ENCODE results near the gene NHS.

The NHS gene

DNA sequence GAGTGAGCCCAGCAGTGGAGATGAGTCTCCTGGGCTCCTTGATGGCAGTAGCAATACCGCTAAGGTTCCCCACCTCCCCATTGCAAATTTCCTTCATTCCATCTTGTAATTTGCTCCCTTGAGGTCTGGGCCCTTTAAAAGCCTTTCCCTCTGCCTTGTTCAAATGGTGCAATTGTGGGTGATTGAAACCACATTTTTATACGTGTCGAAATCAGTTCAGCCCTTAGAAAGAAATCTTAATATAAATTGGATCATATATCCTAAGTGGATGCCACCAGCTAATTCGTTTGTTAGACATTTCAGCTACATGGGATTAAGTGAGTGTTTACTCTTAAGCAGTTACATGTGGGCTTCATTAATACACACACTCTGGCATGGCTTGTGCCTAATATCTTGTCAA is 68.6 kb downstream of the NHS start:
- TF ChIP-seq TAF1 (IDR thresholded peaks at IDR 0.05; ENCODE audit: borderline replicate concordance, insufficient read depth, low read length): no peak
- TF ChIP-seq SIN3A (IDR thresholded peaks at IDR 0.05; ENCODE audit: borderline replicate concordance, insufficient read depth, low read length): no peak
- TF ChIP-seq, protein P1, sequence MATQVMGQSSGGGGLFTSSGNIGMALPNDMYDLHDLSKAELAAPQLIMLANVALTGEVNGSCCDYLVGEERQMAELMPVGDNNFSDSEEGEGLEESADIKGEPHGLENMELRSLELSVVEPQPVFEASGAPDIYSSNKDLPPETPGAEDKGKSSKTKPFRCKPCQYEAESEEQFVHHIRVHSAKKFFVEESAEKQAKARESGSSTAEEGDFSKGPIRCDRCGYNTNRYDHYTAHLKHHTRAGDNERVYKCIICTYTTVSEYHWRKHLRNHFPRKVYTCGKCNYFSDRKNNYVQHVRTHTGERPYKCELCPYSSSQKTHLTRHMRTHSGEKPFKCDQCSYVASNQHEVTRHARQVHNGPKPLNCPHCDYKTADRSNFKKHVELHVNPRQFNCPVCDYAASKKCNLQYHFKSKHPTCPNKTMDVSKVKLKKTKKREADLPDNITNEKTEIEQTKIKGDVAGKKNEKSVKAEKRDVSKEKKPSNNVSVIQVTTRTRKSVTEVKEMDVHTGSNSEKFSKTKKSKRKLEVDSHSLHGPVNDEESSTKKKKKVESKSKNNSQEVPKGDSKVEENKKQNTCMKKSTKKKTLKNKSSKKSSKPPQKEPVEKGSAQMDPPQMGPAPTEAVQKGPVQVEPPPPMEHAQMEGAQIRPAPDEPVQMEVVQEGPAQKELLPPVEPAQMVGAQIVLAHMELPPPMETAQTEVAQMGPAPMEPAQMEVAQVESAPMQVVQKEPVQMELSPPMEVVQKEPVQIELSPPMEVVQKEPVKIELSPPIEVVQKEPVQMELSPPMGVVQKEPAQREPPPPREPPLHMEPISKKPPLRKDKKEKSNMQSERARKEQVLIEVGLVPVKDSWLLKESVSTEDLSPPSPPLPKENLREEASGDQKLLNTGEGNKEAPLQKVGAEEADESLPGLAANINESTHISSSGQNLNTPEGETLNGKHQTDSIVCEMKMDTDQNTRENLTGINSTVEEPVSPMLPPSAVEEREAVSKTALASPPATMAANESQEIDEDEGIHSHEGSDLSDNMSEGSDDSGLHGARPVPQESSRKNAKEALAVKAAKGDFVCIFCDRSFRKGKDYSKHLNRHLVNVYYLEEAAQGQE (IDR thresholded peaks at IDR 0.05; ENCODE audit: insufficient read depth in 1 of 2, low read depth in 2 of 2, low read length in 2 of 2): no peak
- TF ChIP-seq FOXP2 (optimal IDR thresholded peaks at IDR 0.05; ENCODE audit: borderline replicate concordance, extremely low read depth, extremely low read length, insufficient read depth): no peak
- no peak for TF ChIP-seq POLR2AphosphoS5 (IDR thresholded peaks at IDR 0.05; ENCODE audit: low read depth, low read length)

DNA sequence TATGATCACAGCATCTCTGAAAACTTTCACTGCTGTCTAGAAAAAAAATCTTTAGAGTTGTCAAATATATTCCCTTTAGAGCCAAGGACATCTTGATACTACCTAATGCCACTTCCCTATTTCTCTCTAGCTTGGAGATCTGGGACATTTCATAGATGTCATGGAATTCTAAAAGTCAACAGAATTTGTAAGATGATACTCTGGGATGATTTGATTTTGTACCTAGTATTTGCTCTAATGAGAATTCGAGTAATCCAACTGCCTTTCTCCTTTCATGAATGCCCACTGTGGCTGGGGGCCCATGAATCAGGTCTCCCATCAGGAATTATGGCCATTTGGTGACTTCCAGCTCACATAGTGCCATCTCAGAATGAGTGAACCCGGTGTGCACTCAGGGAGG is 73.2 kb downstream of the NHS start:
- TF ChIP-seq POLR2AphosphoS5 (IDR thresholded peaks at IDR 0.05; ENCODE audit: low read depth, low read length) (no peak), TAF1 (IDR thresholded peaks at IDR 0.05; ENCODE audit: borderline replicate concordance, insufficient read depth, low read length) (no peak), FOXP2 (optimal IDR thresholded peaks at IDR 0.05; ENCODE audit: borderline replicate concordance, extremely low read depth, extremely low read length, insufficient read depth) (no peak), SIN3A (IDR thresholded peaks at IDR 0.05; ENCODE audit: borderline replicate concordance, insufficient read depth, low read length) (no peak)
- TF ChIP-seq, protein P1 (IDR thresholded peaks at IDR 0.05; ENCODE audit: insufficient read depth in 1 of 2, low read depth in 2 of 2, low read length in 2 of 2): no peak

DNA sequence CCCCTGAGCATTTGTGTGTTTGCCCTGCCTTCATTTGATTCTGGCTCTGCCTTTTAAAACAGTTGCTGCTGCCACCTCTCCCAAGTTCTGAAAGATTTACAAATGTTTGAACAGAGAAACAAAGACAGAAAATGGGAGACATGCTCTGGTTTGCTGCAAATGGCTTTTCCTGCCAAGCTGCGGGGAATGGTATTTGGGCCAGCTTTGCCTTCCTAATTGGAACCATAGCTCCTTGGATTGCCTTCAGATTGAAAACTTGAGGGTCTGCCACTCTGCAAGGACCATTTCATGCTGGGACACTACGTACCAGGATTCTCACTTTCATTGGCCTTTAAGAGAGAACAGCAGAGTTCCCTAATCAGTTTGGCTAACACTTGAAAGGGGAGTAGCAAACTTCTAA is 74.9 kb downstream of the NHS start:
- no peak for TF ChIP-seq SIN3A (IDR thresholded peaks at IDR 0.05; ENCODE audit: borderline replicate concordance, insufficient read depth, low read length)
- TF ChIP-seq FOXP2 (optimal IDR thresholded peaks at IDR 0.05; ENCODE audit: borderline replicate concordance, extremely low read depth, extremely low read length, insufficient read depth): no peak
- TF ChIP-seq TAF1 (IDR thresholded peaks at IDR 0.05; ENCODE audit: borderline replicate concordance, insufficient read depth, low read length): no peak
- TF ChIP-seq, protein P1 (IDR thresholded peaks at IDR 0.05; ENCODE audit: insufficient read depth in 1 of 2, low read depth in 2 of 2, low read length in 2 of 2): no peak
- no peak for TF ChIP-seq POLR2AphosphoS5 (IDR thresholded peaks at IDR 0.05; ENCODE audit: low read depth, low read length)

DNA sequence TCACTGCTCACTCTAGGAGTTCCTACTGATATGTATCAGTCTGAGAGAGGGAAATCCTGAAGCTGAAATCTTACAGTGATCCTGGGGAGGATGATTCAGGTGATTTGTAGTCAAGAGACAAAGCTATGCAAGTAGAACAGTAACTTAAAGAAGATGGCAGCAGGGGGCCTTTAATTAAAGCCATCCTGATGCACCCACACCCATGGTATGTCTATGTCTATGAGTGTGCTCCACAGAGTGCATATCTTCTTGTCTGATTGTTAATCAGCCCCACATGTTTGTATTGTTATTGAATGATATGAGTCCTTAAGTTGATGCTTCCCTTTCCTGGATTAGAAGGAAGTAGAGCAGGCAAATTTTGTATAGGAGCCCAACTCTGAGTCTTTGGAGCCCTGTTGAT is 78.8 kb downstream of the NHS start:
- TF ChIP-seq POLR2AphosphoS5 (IDR thresholded peaks at IDR 0.05; ENCODE audit: low read depth, low read length) (no peak), SIN3A (IDR thresholded peaks at IDR 0.05; ENCODE audit: borderline replicate concordance, insufficient read depth, low read length) (no peak), TAF1 (IDR thresholded peaks at IDR 0.05; ENCODE audit: borderline replicate concordance, insufficient read depth, low read length) (no peak), FOXP2 (optimal IDR thresholded peaks at IDR 0.05; ENCODE audit: borderline replicate concordance, extremely low read depth, extremely low read length, insufficient read depth) (no peak)
- TF ChIP-seq, protein P1 (IDR thresholded peaks at IDR 0.05; ENCODE audit: insufficient read depth in 1 of 2, low read depth in 2 of 2, low read length in 2 of 2): no peak

DNA sequence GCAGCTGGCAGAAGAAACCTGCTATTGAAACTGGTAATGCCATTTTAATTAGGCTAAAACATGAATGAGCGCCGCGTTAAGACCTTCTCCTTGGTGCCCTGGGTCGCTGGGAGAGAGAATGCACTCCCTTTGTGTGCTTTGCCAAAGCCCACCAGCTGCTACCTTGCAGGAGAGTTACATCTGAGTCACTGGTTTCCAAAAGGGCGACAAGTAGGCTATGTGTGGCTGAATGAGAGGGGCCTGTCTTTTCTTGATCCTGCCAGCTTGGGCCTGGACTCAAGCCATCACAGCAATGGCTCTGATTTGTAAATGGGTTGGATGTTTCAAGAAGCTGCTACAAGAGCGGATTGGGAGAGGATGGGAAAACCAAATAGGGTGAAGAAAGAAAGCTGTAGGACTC is 81.5 kb downstream of the NHS start:
- TF ChIP-seq FOXP2 (optimal IDR thresholded peaks at IDR 0.05; ENCODE audit: borderline replicate concordance, extremely low read depth, extremely low read length, insufficient read depth) (no peak), POLR2AphosphoS5 (IDR thresholded peaks at IDR 0.05; ENCODE audit: low read depth, low read length) (no peak), SIN3A (IDR thresholded peaks at IDR 0.05; ENCODE audit: borderline replicate concordance, insufficient read depth, low read length) (no peak), TAF1 (IDR thresholded peaks at IDR 0.05; ENCODE audit: borderline replicate concordance, insufficient read depth, low read length) (no peak)
- TF ChIP-seq, protein P1 (IDR thresholded peaks at IDR 0.05; ENCODE audit: insufficient read depth in 1 of 2, low read depth in 2 of 2, low read length in 2 of 2): no peak

Measured in PFSK-1 (cell line).